Astrocyte (in vitro differentiated cells and primary cell): ENCODE data around the gene PRDM4.

Source experiments
- CTCF ChIP-seq: IDR thresholded peaks from 2 replicates; pipeline ENCODE4 v1.5.1; 2011; ENCODE audit warnings: low read depth, mild to moderate bottlenecking, inconsistent platforms, low read length, moderate library complexity; ENCODE audit not compliant: insufficient read depth
- EZH2 ChIP-seq: IDR thresholded peaks from 2 replicates; pipeline ENCODE4 v1.6.1; 2012; ENCODE audit warnings: mild to moderate bottlenecking, low read length, inconsistent platforms; ENCODE audit not compliant: insufficient read depth

GRCh38 chr12:107702106-107702505, 58.8 kb downstream of the PRDM4 start:
- TF ChIP-seq CTCF (no peak), EZH2 (no peak)
